ENCODE data around the gene COPA.
"Not testable (repeated sequence)": the region's sequence is repeated elsewhere in the genome, so short reads cannot be mapped to it uniquely, and the experiment has no call there.

COPA gene

GRCh38 chr1:160342953-160343869 is at the start of gene COPA, which contains the start of gene NCSTN:
Gene COPA, minus strand, starts transcription at chr1:160343250. Its CDS starts 80 bp downstream, at chr1:160343170.
Gene NCSTN, plus strand, starts transcription at chr1:160343383. Its CDS starts 14 bp downstream, at chr1:160343397.
- peak; percentile 89 to 92 for DNase-seq

GRCh38 chr1:160388406-160388805 is 45.4 kb upstream of the COPA start:
- DNase-seq: not testable (repeated sequence)

GRCh38 chr1:160384812-160385211 is 41.8 kb upstream of the COPA start:
- DNase-seq: not testable (repeated sequence)

- no peak for DNase-seq
Observed at GRCh38 chr1:160377585-160378206, 34.6 kb upstream of the COPA start.

GRCh38 chr1:160376525-160377131 is 33.6 kb upstream of the COPA start:
- peak; percentile 73 to 75 for DNase-seq

- peak in 1 of 2 experiments; percentile 40 for DNase-seq
Observed at GRCh38 chr1:160375788-160376524, 32.9 kb upstream of the COPA start.

- peak; percentile 84 to 90 for DNase-seq
Observed at GRCh38 chr1:160374306-160375110, 31.5 kb upstream of the COPA start.

GRCh38 chr1:160373696-160374095 is 30.6 kb upstream of the COPA start:
- no peak for DNase-seq

GRCh38 chr1:160371756-160372155 is 28.7 kb upstream of the COPA start:
- no peak for DNase-seq

GRCh38 chr1:160371346-160371631 is 28.2 kb upstream of the COPA start:
- DNase-seq: peak in 1 of 2 experiments; percentile 37

GRCh38 chr1:160370561-160371345 is 27.7 kb upstream of the COPA start:
- DNase-seq: peak; percentile 41 to 66

GRCh38 chr1:160369087-160369486 is 26.0 kb upstream of the COPA start:
- no peak for DNase-seq

- DNase-seq: peak; percentile 17 to 76
Observed at GRCh38 chr1:160367934-160368923, 25.2 kb upstream of the COPA start.

GRCh38 chr1:160367516-160367900 is 24.5 kb upstream of the COPA start:
- DNase-seq: peak in 1 of 2 experiments; percentile 44

GRCh38 chr1:160366731-160367515 is 23.9 kb upstream of the COPA start, which contains the start of gene NHLH1:
Gene NHLH1, plus strand, starts transcription at chr1:160367071. Its CDS starts 3,661 bp downstream, at chr1:160370732.
- DNase-seq: peak; percentile 86 to 91

GRCh38 chr1:160365325-160365724 is 22.3 kb upstream of the COPA start:
- peak; percentile 28 to 78 for DNase-seq

GRCh38 chr1:160363951-160364735 is 21.1 kb upstream of the COPA start:
- DNase-seq: peak in 1 of 2 experiments; percentile 58

- peak; percentile 81 to 86 for DNase-seq
Observed at GRCh38 chr1:160363010-160363409, 20.0 kb upstream of the COPA start.

Data from NCI-H524 (cell line).